Mucosa of descending colon (tissue), 3 donors: Measurements from ENCODE around the gene MRPL11. TPM values are rescaled to one million over a fixed set of nuclear protein-coding genes. Genes with fewer than 3 reads are reported as not detected.
A peak's percentile ranks its signal among the peaks of the same experiment; 100 is the strongest.
"Not testable (repeated sequence)": the region's sequence is repeated elsewhere in the genome, so short reads cannot be mapped to it uniquely, and the experiment has no call there.

Experiments
- ATAC-seq: fragments of 200-7000 bp; cut with Tn5 transposase; one replicate; pipeline ENCODE4 v1.9.1; 2020; ENCODE audit warnings: mild to moderate bottlenecking, moderate library complexity
- DNase-seq, 3 donors: peaks; one replicate each; pipeline ENCODE4 v3.0.0-alpha.2; 2020
- H3K36me3 ChIP-seq: fragments of 200-600 bp; one replicate; pipeline ENCODE4 v1.8.0; 2021; ENCODE audit warnings: low read depth, mild to moderate bottlenecking
- H3K4me1 ChIP-seq: fragments of 200-600 bp; one replicate; pipeline ENCODE4 v1.8.0; 2021; ENCODE audit warnings: low read depth, mild to moderate bottlenecking
- H3K4me3 ChIP-seq: fragments of 200-600 bp; one replicate; pipeline ENCODE4 v1.8.0; 2021; ENCODE audit warnings: mild to moderate bottlenecking
- H3K9me3 ChIP-seq: fragments of 200-600 bp; one replicate; pipeline ENCODE4 v1.8.0; 2021; ENCODE audit warnings: mild to moderate bottlenecking
- intact Hi-C, 2 donors: fragments of 100-400 bp; cut with DNase I in 1 of 2; cut with micrococcal nuclease in 1 of 2; formaldehyde crosslinking; loops; one replicate each; pipeline versions ENCODE4 v1.11.0 to v1.11.1; 2022; cut with DNase I, micrococcal nuclease
- total RNA-seq, 3 donors: library from RNA; stranded (reverse); fragmentation: NEBNext Ultra II Directional in 2 of 3; extraction: Animal tissue kit (Norgen Biotek cat#: 25700) in 2 of 3; gene quantifications; one replicate each; pipeline versions ENCODE4 v1.2.1 to v1.2.4, GENCODE V29; 2021 to 2023
- TF ChIP-seq, protein P1 (sequence below): fragments of 200-600 bp; IDR thresholded peaks from one replicate; pipeline ENCODE4 v1.8.0; 2022; ENCODE audit warnings: antibody characterized with exemption, mild to moderate bottlenecking
- donor health status: DM: no; HTN: no; CAD: no; lungs with moderate emphysema.
- donor health status: DM: no; HTN: no; CAD: no.
- donor health status: DM: no; HTN: yes; CAD: no.

Gene MRPL11
- total RNA-seq, 3 donors from 2014 or later, result 43.7 to 64.9 (median 46.6) TPM

DNA sequence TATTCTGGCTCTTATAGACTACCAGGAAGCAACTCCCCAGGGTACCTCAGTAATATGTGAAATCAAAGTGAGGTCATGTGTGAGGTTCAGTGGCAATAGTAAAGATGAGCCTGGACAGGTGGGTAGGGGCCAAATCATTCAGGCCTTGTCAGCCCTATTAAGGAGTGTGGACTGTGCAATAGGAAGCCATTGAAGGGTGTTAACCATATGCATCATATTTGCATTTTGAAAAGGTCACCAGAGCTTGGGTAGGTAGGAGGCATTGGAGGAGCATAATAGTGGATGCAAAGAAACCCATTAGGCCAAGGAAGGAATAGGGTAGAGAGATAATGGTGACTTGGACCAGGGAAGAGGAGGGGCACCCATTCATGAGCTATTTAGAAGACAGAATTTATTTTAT, 8.4 kb upstream of the MRPL11 start:
- TF ChIP-seq, protein P1, sequence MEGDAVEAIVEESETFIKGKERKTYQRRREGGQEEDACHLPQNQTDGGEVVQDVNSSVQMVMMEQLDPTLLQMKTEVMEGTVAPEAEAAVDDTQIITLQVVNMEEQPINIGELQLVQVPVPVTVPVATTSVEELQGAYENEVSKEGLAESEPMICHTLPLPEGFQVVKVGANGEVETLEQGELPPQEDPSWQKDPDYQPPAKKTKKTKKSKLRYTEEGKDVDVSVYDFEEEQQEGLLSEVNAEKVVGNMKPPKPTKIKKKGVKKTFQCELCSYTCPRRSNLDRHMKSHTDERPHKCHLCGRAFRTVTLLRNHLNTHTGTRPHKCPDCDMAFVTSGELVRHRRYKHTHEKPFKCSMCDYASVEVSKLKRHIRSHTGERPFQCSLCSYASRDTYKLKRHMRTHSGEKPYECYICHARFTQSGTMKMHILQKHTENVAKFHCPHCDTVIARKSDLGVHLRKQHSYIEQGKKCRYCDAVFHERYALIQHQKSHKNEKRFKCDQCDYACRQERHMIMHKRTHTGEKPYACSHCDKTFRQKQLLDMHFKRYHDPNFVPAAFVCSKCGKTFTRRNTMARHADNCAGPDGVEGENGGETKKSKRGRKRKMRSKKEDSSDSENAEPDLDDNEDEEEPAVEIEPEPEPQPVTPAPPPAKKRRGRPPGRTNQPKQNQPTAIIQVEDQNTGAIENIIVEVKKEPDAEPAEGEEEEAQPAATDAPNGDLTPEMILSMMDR, result no peak
- Histone ChIP-seq H3K4me3 (no peak overlapping the region), H3K9me3 (peaks cover 9% of the 10 kb centered on the region), H3K36me3 (no peaks in the 10 kb centered on the region), H3K4me1 (no peaks in the 10 kb centered on the region)
- intact Hi-C loops, result no loop called here
- DNase-seq (no peak), ATAC-seq (no peak)

DNA sequence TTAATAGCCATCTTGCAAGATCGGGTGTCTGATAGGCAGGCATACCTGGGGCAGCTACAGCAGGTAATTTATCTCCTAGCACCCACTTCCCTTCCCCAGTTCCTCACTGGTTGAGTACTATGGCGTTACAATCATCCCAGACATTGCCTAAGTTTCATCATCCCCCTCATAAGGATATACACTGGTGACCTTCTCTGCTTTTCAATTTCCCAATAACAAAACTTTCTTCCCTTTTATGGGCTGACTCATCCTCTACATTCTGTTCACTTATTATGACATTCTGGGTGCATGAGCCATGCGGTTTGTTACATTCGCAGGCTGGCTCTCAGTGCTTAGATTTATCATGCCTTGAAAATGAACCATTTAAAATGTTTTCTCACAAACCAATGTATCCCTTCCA, 5.0 kb upstream of the MRPL11 start:
- DNase-seq (no peak), ATAC-seq (no peak)
- intact Hi-C loops, result no loop called here
- Histone ChIP-seq H3K4me3 (no peak overlapping the region), H3K36me3 (no peaks in the 10 kb centered on the region), H3K4me1 (no peaks in the 10 kb centered on the region), H3K9me3 (peaks cover 9% of the 10 kb centered on the region)
- TF ChIP-seq, protein P1, result no peak

DNA sequence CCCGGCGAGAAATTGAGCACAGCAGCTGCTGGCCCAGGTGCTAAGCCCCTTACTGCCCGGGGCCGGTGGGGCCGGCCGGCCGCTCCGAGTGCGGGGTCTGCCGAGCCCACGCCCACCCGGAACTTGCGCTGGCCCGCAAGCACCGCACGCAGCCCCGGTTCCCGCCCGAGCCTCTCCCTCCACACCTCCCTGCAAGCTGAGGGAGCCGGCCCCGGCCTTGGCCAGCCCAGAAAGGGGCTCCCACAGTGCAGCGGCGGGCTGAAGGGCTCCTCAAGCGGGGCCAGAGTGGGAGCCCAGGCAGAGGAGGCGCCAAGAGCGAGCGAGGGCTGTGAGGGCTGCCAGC, 2.3 kb upstream of the MRPL11 start:
- H3K36me3 ChIP-seq, intact Hi-C loops, DNase-seq, H3K9me3 ChIP-seq, ATAC-seq, H3K4me3 ChIP-seq, H3K4me1 ChIP-seq: not testable (repeated sequence)

DNA sequence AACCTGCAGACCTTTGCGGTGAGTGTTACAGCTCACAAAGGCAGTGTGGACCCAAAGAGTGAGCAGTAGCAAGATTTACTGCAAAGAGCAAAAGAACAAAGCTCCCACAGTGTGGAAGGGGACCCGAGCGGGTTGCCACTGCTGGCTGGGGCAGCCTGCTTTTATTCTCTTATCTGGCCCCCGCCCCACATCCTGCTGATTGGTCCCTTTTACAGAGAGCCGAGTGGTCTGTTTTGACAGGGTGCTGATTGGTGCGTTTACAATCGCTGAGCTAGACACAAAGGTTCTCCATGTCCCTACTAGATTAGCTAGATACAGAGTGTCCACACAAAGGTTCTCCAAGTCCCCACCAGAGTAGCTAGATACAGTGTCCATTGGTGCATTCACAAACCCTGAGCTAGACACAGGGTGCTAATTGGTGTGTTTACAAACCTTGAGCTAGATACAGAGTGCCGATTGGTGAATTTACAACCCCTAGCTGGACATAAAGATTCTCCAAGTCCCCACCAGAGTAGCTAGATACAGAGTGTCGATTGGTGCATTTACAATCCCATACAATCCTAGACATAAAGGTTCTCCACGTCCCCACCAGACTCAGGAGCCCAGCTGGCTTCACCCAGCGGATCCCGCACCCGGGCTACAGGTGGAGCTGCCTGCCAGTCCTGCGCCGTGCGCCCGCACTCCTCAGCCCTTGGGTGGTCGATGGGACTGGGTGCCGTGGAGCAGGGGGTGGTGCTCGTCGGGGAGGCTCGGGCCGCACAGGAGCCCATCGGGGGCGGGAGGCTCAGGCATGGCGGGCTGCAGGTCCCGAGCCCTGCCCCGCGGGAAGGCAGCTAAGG, 1.7 kb upstream of the MRPL11 start:
- H3K4me1 ChIP-seq, DNase-seq, ATAC-seq, H3K9me3 ChIP-seq, H3K4me3 ChIP-seq, intact Hi-C loops, H3K36me3 ChIP-seq: not testable (repeated sequence)

DNA sequence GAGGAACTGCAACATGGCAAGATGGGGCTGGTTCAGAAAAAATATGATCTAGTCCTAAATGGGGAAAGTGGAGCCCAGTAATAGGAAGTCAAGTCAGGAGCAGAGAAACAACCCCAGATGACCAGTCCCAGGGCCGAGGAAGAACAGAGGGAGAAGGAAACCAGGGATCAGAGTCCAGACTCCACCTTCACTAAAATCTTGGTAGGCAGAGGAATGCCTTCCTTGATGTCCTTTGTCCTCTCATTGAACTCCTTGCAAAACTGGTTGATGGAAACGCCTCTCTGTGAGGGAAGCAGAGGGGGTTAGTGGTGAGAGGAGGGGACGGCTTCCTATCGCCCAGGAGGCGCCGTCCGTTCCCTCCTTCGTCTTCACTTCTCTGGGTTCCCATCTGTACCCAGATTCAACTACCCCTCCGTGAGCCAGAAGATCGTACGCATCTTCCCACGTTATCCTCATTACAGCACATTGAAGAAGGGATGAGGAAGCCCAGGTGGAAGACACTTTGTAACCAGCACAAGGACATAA, 607 bp downstream of the MRPL11 start:
- no peaks in the 10 kb centered on the region for H3K4me1 ChIP-seq
- TF ChIP-seq, protein P1, result no peak
- no peaks in the 10 kb centered on the region for H3K36me3 ChIP-seq
- DNase-seq (no peak), ATAC-seq (peak; percentile 33)
- intact Hi-C loops, result no loop called here
- H3K9me3 ChIP-seq, result peaks cover 1% of the 10 kb centered on the region
- peak overlapping the region; percentile 71 for H3K4me3 ChIP-seq

DNA sequence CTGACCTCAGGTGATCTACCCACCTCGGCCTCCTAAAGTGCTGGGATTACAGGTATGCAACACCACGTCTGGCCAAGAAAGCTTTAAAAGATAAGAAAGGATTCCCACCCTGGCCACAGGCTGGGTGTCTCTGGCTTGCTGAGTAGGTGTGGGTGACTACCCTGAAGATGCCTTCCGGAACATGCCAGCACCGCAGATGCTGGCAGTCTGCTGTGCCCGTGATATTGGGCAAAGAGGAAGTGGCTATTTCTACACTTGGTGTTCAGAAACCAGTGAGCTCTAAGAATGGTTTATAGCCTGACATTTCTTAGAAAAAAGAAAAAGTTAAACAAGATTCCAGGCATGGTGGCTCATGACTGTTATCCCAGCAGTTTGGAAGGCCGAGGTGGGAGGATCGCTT, 6.1 kb downstream of the MRPL11 start:
- TF ChIP-seq, protein P1, result no peak
- intact Hi-C loops, result no loop called here
- H3K36me3 ChIP-seq, result no peaks in the 10 kb centered on the region
- no peaks in the 10 kb centered on the region for H3K4me1 ChIP-seq
- ATAC-seq, result no peak
- H3K4me3 ChIP-seq, result no peak overlapping the region
- no peaks in the 10 kb centered on the region for H3K9me3 ChIP-seq
- DNase-seq, result no peak

DNA sequence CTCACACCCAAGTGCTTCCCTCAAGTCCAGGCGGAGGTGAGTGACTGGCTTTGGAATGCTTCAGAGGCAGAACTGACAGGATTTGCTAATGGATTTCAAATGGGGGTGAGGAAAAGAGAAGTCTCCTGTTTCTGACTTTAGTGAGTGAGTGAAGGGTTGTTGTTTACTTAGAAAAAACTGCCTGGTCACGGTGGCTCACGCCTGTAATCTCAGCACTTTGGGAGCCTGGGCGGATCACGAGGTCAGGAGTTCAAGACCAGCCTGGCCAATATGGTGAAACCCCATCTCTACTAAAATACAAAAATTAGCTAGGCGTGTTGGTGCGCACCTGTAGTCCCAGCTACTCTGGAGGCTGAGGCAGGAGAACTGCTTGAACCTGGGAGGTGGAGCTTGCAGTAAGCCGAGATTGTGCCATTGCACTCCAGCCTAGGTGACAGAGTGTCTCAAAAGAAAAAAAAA, 6.7 kb downstream of the MRPL11 start:
- H3K4me1 ChIP-seq, H3K9me3 ChIP-seq, intact Hi-C loops, ATAC-seq, H3K36me3 ChIP-seq, DNase-seq, H3K4me3 ChIP-seq: not testable (repeated sequence)

DNA sequence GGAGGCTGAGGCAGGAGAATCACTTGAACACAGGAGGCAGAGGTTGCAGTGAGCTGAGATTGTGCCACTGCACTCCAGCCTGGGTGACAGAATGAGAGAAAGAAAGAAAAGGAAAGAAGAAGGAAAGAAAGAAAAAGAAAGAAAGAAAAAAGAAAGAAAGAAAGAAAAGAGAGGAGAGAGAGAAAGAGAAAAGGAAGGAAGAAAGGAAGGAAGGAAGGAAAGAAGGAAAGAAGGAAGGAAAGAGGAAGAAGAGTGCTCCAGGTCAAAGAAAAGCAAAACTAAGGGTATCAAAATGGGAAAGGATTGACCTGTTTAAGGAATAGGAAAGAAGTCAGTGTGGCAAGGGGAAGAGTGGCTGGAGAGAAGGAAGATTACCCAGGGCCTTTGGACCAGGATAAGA, 7.4 kb downstream of the MRPL11 start:
- DNase-seq, H3K4me3 ChIP-seq, ATAC-seq, H3K9me3 ChIP-seq, H3K36me3 ChIP-seq, intact Hi-C loops, H3K4me1 ChIP-seq: not testable (repeated sequence)
